ENCODE data around the gene DOCK4. TPM values are rescaled to one million over a fixed set of nuclear protein-coding genes. Genes with fewer than 3 reads are reported as not detected.

DOCK4 gene
- total RNA-seq, 2 experiments from 2014 or later = 0.99 to 1.6 TPM

- ChIA-PET CTCF (no interaction called here), POLR2A (no interaction called here)
Observed at GRCh38 chr7:112067632-112068540, 138.3 kb downstream of the DOCK4 start.

- POLR2A ChIA-PET = no interaction called here
- CTCF ChIA-PET = no interaction called here
Observed at GRCh38 chr7:112067200-112067599, 139.0 kb downstream of the DOCK4 start.

GRCh38 chr7:112065758-112066157, 140.4 kb downstream of the DOCK4 start:
- CTCF ChIA-PET = no interaction called here
- POLR2A ChIA-PET = no interaction called here

- ChIA-PET CTCF (no interaction called here), POLR2A (no interaction called here)
Observed at GRCh38 chr7:112064627-112065385, 141.4 kb downstream of the DOCK4 start.

- ChIA-PET POLR2A (no interaction called here), CTCF (no interaction called here)
Observed at GRCh38 chr7:112063974-112064373, 142.2 kb downstream of the DOCK4 start.

- CTCF ChIA-PET = no interaction called here
- POLR2A ChIA-PET = no interaction called here
Observed at GRCh38 chr7:112061051-112061450, 145.1 kb downstream of the DOCK4 start.

GRCh38 chr7:112060625-112061024, 145.6 kb downstream of the DOCK4 start:
- POLR2A ChIA-PET = no interaction called here
- CTCF ChIA-PET = no interaction called here

- CTCF ChIA-PET = no interaction called here
- POLR2A ChIA-PET = no interaction called here
Observed at GRCh38 chr7:112059675-112060074, 146.5 kb downstream of the DOCK4 start.

- CTCF ChIA-PET = no interaction called here
- POLR2A ChIA-PET = no interaction called here
Observed at GRCh38 chr7:112058686-112059085, 147.5 kb downstream of the DOCK4 start.

- CTCF ChIA-PET = no interaction called here
Observed at GRCh38 chr7:112056409-112056808, 149.8 kb downstream of the DOCK4 start.

GRCh38 chr7:112053737-112054069, 152.5 kb downstream of the DOCK4 start:
- CTCF ChIA-PET = no interaction called here

More at GRCh38 chr7:112056409-112056808, 149.8 kb downstream of the DOCK4 start:
- POLR2A ChIA-PET = no interaction called here

GRCh38 chr7:112052993-112053736, 153.0 kb downstream of the DOCK4 start:
- ChIA-PET POLR2A (no interaction called here), CTCF (no interaction called here)

More at GRCh38 chr7:112053737-112054069, 152.5 kb downstream of the DOCK4 start:
- POLR2A ChIA-PET = no interaction called here

- CTCF ChIA-PET = no interaction called here
Observed at GRCh38 chr7:112052498-112052897, 153.7 kb downstream of the DOCK4 start.

GRCh38 chr7:112050250-112050881, 155.8 kb downstream of the DOCK4 start:
- ChIA-PET POLR2A (no interaction called here), CTCF (no interaction called here)

More at GRCh38 chr7:112052498-112052897, 153.7 kb downstream of the DOCK4 start:
- POLR2A ChIA-PET = no interaction called here

GRCh38 chr7:112049555-112050249, 156.5 kb downstream of the DOCK4 start:
- POLR2A ChIA-PET = no interaction called here

GRCh38 chr7:112047421-112047820, 158.8 kb downstream of the DOCK4 start:
- ChIA-PET CTCF (no interaction called here), POLR2A (no interaction called here)

More at GRCh38 chr7:112049555-112050249, 156.5 kb downstream of the DOCK4 start:
- CTCF ChIA-PET = no interaction called here

- POLR2A ChIA-PET = no interaction called here
- CTCF ChIA-PET = no interaction called here
Observed at GRCh38 chr7:112045222-112045621, 161.0 kb downstream of the DOCK4 start.

- ChIA-PET CTCF (no interaction called here), POLR2A (no interaction called here)
Observed at GRCh38 chr7:112042631-112043030, 163.6 kb downstream of the DOCK4 start.

- ChIA-PET CTCF (no interaction called here), POLR2A (no interaction called here)
Observed at GRCh38 chr7:112038353-112038752, 167.8 kb downstream of the DOCK4 start.

- CTCF ChIA-PET = no interaction called here
- POLR2A ChIA-PET = no interaction called here
Observed at GRCh38 chr7:112036071-112036470, 170.1 kb downstream of the DOCK4 start.

Data from activated CD8-positive, alpha-beta memory T cell treated with anti-CD3 and anti-CD28 coated beads for 36 hours (primary cell).